Keratinocyte (primary cell): ENCODE data around the gene AKAP6. TPM values are rescaled to one million over a fixed set of nuclear protein-coding genes. Genes with fewer than 3 reads are reported as not detected.

Experiments used
- DNase-seq: peaks from one replicate; pipeline ENCODE4 v3.0.0-alpha.2; 2011; ENCODE audit warnings: low read depth, missing footprints, low spot score
- FAIRE-seq: peaks from 2 replicates; lab custom pipeline; 2011; peaks lifted over from hg19 to GRCh38; lab: Jason Lieb, UNC
- H2AFZ ChIP-seq: 2 replicates; pipeline ENCODE4 v1.6.0; 2012; ENCODE audit warnings: low read length, control low read depth, inconsistent platforms; ENCODE audit not compliant: control insufficient read depth
- H3K27ac ChIP-seq: 2 replicates; pipeline ENCODE4 v1.5.1; 2011; ENCODE audit warnings: low read length; ENCODE audit not compliant: control insufficient read depth, insufficient read depth
- H3K27me3 ChIP-seq: 3 replicates; pipeline ENCODE4 v1.6.0; 2011; ENCODE audit warnings: low read length; ENCODE audit not compliant: control insufficient read depth, insufficient read depth; ENCODE audit errors: extremely low read depth
- H3K36me3 ChIP-seq, 2 experiments: 2 replicates in 1 of 2; 3 replicates in 1 of 2; pipeline ENCODE4 v1.5.1; 2011; ENCODE audit warnings: low read length in 2 of 2, mild to moderate bottlenecking in 1 of 2; ENCODE audit not compliant: control insufficient read depth in 2 of 2, insufficient read depth in 2 of 2; ENCODE audit errors: extremely low read depth in 1 of 2
- H3K4me1 ChIP-seq: 3 replicates; pipeline ENCODE4 v1.5.1; 2011; ENCODE audit warnings: low read length; ENCODE audit not compliant: control insufficient read depth, insufficient read depth; ENCODE audit errors: extremely low read depth
- H3K4me2 ChIP-seq: 3 replicates; pipeline ENCODE4 v1.6.0; 2011; ENCODE audit warnings: low read depth, low read length; ENCODE audit not compliant: control insufficient read depth, insufficient read depth; ENCODE audit errors: extremely low read depth
- H3K4me3 ChIP-seq, 3 experiments: fragments of 200-600 bp in 1 of 3; sonication (generic) in 1 of 3; 2 replicates in 2 of 3; 3 replicates in 1 of 3; pipeline ENCODE4 v1.5.1; 2011 to 2016; ENCODE audit warnings: low read length in 3 of 3, mild to moderate bottlenecking in 3 of 3, control low read depth in 2 of 3, inconsistent platforms in 1 of 3, low read depth in 1 of 3, mixed read lengths in 1 of 3, mixed run types in 1 of 3, moderate library complexity in 1 of 3; ENCODE audit not compliant: control insufficient read depth in 2 of 3, insufficient read depth in 2 of 3; ENCODE audit errors: extremely low read depth in 1 of 3
- H3K79me2 ChIP-seq: 2 replicates; pipeline ENCODE4 v1.6.0; 2012; ENCODE audit warnings: low read length; ENCODE audit not compliant: control insufficient read depth, insufficient read depth
- H3K9ac ChIP-seq: 3 replicates; pipeline ENCODE4 v1.6.0; 2011; ENCODE audit warnings: low read length; ENCODE audit not compliant: control insufficient read depth, insufficient read depth; ENCODE audit errors: extremely low read depth
- H3K9me1 ChIP-seq: 3 replicates; pipeline ENCODE4 v1.6.0; 2011; ENCODE audit warnings: low read length; ENCODE audit not compliant: control insufficient read depth, insufficient read depth; ENCODE audit errors: extremely low read depth
- H3K9me3 ChIP-seq: 2 replicates; pipeline ENCODE4 v1.5.1; 2012; ENCODE audit warnings: low read depth, low read length; ENCODE audit not compliant: control insufficient read depth
- H4K20me1 ChIP-seq: 3 replicates; pipeline ENCODE4 v1.6.0; 2011; ENCODE audit warnings: low read length; ENCODE audit not compliant: control insufficient read depth, insufficient read depth; ENCODE audit errors: extremely low read depth
- CTCF ChIP-seq, 3 experiments: IDR thresholded peaks in 1 of 3; conservative IDR thresholded peaks in 1 of 3; optimal IDR thresholded peaks in 1 of 3; 2 replicates in 2 of 3; 3 replicates in 1 of 3; pipeline versions ENCODE3 to v1.5.1; 2011; ENCODE audit warnings: low read length in 3 of 3, mild to moderate bottlenecking in 3 of 3, moderate library complexity in 2 of 3, control low read depth in 1 of 3, inconsistent platforms in 1 of 3; ENCODE audit not compliant: insufficient read depth in 2 of 3; ENCODE audit errors: extremely low read depth in 1 of 3
- EZH2 ChIP-seq: IDR thresholded peaks from one replicate; pipeline ENCODE4 v1.6.1; 2012; ENCODE audit warnings: inconsistent platforms, mild to moderate bottlenecking, low read length, moderate library complexity
- dilution Hi-C: fragments of 300-500 bp; cut with MboI; formaldehyde crosslinking; loops from one replicate; pipeline ENCODE4 v1.7.0; 2020; ENCODE audit warnings: low sequenced_read_pairs; ENCODE audit not compliant: extremely low pct_ligation_motif_present
- polyA plus RNA-seq, 5 experiments: library from polyadenylated mRNA; depleted of rRNA in 3 of 5; stranded (reverse) in 3 of 5; stranded (forward) in 1 of 5; unstranded in 1 of 5; fragments of >200 nt; gene quantifications; 1 replicate in 1 of 5; 2 replicates in 3 of 5; 3 replicates in 1 of 5; pipeline versions ENCODE4 v1.2.1 to v1.2.3, GENCODE V29; 2011 to 2012; ENCODE audit warnings: missing spikeins in 2 of 5, low read depth in 1 of 5, low replicate concordance in 1 of 5

The AKAP6 gene
- polyA plus RNA-seq, 1 donor (not counting 4 experiments of a cell fraction or from before 2014, with no cell fraction given) = 2.0 TPM

- Histone ChIP-seq H3K4me1 (peaks cover 15% of the 10 kb centered on the region), H2AFZ (no peak overlapping the region), H3K9me1 (no peaks in the 10 kb centered on the region), H3K9ac (no peak overlapping the region), H3K4me2 (no peak overlapping the region), H3K27me3 (no peaks in the 10 kb centered on the region), H3K4me3 (no peak overlapping the region), H3K36me3 (no peaks in the 10 kb centered on the region), H3K27ac (no peak overlapping the region), H4K20me1 (no peaks in the 10 kb centered on the region), H3K79me2 (no peaks in the 10 kb centered on the region), H3K9me3 (no peaks in the 10 kb centered on the region)
- dilution Hi-C loops = no loop called here
- no peak for DNase-seq
- TF ChIP-seq CTCF (optimal IDR thresholded peaks at IDR 0.05 in 1 of 3, IDR thresholded peaks at IDR 0.05 in 1 of 3, conservative IDR thresholded peaks at IDR 0.05 in 1 of 3; ENCODE audit: extremely low read depth in 1 of 3, insufficient read depth in 2 of 3, low read length in 3 of 3) = no peak
- TF ChIP-seq EZH2 = no peak
- no peak for FAIRE-seq
Measured at GRCh38 chr14:32608857-32609256, 279.8 kb downstream of the AKAP6 start.

- Histone ChIP-seq H3K9me3 (no peaks in the 10 kb centered on the region), H3K9ac (no peak overlapping the region), H4K20me1 (no peaks in the 10 kb centered on the region), H3K79me2 (no peaks in the 10 kb centered on the region), H2AFZ (no peak overlapping the region), H3K36me3 (no peaks in the 10 kb centered on the region), H3K9me1 (no peaks in the 10 kb centered on the region), H3K27me3 (no peaks in the 10 kb centered on the region), H3K4me3 (no peak overlapping the region), H3K4me1 (peaks cover 15% of the 10 kb centered on the region), H3K4me2 (no peak overlapping the region), H3K27ac (no peak overlapping the region)
- FAIRE-seq (no peak), DNase-seq (no peak)
- no peak for TF ChIP-seq CTCF (optimal IDR thresholded peaks at IDR 0.05 in 1 of 3, IDR thresholded peaks at IDR 0.05 in 1 of 3, conservative IDR thresholded peaks at IDR 0.05 in 1 of 3; ENCODE audit: extremely low read depth in 1 of 3, insufficient read depth in 2 of 3, low read length in 3 of 3)
- no peak for TF ChIP-seq EZH2
- dilution Hi-C loops = no loop called here
Measured at GRCh38 chr14:32609388-32609787, 280.3 kb downstream of the AKAP6 start.
